Measurements from ENCODE around the gene RUSF1. TPM values are rescaled to one million over a fixed set of nuclear protein-coding genes. Genes with fewer than 3 reads are reported as not detected.
A peak's percentile ranks its signal among the peaks of the same experiment; 100 is the strongest.

The RUSF1 gene
- total and polyA plus RNA-seq, 9 of the 15 experiments (the other 6 are each of a cell fraction or from before 2014, with no cell fraction given), result 0.80 to 52.8 (median 27.6) TPM

DNA sequence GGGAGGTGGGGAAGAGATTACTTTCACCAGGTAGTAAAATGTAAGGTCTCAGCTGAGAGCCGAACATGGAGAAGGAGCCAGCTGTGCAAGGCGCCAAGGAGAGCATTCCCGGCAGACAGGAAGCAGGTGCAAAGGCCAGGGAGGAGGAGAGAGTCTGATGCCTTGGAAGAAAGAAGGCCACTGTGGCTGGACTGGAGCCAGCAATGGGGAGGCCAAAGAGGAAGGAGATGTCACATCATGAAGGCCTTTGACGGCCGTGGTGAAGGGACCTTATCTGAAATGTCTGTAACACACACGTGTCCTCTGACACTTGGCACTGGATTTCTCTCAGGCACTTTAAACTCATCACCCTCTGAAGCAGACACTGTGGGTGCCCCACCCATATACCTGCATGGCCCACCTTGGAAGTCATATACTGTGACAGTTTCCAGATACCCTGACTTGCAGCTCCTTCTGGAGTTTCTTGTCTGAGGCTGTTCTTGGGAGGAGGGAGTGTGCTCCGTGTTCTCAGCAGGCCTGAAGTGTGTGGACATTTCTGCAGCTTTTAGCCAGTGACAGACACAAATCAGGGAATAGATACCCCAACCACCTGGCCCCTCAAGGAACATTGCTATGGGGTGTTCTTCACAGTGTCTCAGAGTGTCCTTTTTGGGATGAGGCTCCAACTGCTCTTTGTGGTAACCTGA, 27.2 kb downstream of the RUSF1 start (continued):
- TF ChIP-seq, protein P1, sequence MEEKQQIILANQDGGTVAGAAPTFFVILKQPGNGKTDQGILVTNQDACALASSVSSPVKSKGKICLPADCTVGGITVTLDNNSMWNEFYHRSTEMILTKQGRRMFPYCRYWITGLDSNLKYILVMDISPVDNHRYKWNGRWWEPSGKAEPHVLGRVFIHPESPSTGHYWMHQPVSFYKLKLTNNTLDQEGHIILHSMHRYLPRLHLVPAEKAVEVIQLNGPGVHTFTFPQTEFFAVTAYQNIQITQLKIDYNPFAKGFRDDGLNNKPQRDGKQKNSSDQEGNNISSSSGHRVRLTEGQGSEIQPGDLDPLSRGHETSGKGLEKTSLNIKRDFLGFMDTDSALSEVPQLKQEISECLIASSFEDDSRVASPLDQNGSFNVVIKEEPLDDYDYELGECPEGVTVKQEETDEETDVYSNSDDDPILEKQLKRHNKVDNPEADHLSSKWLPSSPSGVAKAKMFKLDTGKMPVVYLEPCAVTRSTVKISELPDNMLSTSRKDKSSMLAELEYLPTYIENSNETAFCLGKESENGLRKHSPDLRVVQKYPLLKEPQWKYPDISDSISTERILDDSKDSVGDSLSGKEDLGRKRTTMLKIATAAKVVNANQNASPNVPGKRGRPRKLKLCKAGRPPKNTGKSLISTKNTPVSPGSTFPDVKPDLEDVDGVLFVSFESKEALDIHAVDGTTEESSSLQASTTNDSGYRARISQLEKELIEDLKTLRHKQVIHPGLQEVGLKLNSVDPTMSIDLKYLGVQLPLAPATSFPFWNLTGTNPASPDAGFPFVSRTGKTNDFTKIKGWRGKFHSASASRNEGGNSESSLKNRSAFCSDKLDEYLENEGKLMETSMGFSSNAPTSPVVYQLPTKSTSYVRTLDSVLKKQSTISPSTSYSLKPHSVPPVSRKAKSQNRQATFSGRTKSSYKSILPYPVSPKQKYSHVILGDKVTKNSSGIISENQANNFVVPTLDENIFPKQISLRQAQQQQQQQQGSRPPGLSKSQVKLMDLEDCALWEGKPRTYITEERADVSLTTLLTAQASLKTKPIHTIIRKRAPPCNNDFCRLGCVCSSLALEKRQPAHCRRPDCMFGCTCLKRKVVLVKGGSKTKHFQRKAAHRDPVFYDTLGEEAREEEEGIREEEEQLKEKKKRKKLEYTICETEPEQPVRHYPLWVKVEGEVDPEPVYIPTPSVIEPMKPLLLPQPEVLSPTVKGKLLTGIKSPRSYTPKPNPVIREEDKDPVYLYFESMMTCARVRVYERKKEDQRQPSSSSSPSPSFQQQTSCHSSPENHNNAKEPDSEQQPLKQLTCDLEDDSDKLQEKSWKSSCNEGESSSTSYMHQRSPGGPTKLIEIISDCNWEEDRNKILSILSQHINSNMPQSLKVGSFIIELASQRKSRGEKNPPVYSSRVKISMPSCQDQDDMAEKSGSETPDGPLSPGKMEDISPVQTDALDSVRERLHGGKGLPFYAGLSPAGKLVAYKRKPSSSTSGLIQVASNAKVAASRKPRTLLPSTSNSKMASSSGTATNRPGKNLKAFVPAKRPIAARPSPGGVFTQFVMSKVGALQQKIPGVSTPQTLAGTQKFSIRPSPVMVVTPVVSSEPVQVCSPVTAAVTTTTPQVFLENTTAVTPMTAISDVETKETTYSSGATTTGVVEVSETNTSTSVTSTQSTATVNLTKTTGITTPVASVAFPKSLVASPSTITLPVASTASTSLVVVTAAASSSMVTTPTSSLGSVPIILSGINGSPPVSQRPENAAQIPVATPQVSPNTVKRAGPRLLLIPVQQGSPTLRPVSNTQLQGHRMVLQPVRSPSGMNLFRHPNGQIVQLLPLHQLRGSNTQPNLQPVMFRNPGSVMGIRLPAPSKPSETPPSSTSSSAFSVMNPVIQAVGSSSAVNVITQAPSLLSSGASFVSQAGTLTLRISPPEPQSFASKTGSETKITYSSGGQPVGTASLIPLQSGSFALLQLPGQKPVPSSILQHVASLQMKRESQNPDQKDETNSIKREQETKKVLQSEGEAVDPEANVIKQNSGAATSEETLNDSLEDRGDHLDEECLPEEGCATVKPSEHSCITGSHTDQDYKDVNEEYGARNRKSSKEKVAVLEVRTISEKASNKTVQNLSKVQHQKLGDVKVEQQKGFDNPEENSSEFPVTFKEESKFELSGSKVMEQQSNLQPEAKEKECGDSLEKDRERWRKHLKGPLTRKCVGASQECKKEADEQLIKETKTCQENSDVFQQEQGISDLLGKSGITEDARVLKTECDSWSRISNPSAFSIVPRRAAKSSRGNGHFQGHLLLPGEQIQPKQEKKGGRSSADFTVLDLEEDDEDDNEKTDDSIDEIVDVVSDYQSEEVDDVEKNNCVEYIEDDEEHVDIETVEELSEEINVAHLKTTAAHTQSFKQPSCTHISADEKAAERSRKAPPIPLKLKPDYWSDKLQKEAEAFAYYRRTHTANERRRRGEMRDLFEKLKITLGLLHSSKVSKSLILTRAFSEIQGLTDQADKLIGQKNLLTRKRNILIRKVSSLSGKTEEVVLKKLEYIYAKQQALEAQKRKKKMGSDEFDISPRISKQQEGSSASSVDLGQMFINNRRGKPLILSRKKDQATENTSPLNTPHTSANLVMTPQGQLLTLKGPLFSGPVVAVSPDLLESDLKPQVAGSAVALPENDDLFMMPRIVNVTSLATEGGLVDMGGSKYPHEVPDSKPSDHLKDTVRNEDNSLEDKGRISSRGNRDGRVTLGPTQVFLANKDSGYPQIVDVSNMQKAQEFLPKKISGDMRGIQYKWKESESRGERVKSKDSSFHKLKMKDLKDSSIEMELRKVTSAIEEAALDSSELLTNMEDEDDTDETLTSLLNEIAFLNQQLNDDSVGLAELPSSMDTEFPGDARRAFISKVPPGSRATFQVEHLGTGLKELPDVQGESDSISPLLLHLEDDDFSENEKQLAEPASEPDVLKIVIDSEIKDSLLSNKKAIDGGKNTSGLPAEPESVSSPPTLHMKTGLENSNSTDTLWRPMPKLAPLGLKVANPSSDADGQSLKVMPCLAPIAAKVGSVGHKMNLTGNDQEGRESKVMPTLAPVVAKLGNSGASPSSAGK (IDR thresholded peaks at IDR 0.05), result peak; percentile 19; the same call in 1 of the 2 replicates
- TF ChIP-seq SPI1 (IDR thresholded peaks at IDR 0.05; ENCODE audit: borderline replicate concordance, low read depth, low read length), result no peak
- no peak for TF ChIP-seq NFIX (CRISPR knock-in tag; IDR thresholded peaks at IDR 0.05; ENCODE audit: low read depth)
- peak; percentile 54 for TF ChIP-seq MYC (IDR thresholded peaks at IDR 0.05; ENCODE audit: low read depth, low read length)
- TF ChIP-seq MYC (CRISPR knock-in tag; IDR thresholded peaks at IDR 0.05; ENCODE audit: borderline replicate concordance, low read depth), result no peak
- TF ChIP-seq BRD4 (IDR thresholded peaks at IDR 0.05), result no peak
- TF ChIP-seq, protein P2, sequence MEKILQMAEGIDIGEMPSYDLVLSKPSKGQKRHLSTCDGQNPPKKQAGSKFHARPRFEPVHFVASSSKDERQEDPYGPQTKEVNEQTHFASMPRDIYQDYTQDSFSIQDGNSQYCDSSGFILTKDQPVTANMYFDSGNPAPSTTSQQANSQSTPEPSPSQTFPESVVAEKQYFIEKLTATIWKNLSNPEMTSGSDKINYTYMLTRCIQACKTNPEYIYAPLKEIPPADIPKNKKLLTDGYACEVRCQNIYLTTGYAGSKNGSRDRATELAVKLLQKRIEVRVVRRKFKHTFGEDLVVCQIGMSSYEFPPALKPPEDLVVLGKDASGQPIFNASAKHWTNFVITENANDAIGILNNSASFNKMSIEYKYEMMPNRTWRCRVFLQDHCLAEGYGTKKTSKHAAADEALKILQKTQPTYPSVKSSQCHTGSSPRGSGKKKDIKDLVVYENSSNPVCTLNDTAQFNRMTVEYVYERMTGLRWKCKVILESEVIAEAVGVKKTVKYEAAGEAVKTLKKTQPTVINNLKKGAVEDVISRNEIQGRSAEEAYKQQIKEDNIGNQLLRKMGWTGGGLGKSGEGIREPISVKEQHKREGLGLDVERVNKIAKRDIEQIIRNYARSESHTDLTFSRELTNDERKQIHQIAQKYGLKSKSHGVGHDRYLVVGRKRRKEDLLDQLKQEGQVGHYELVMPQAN (IDR thresholded peaks at IDR 0.05; ENCODE audit: borderline replicate concordance), result no peak
- TF ChIP-seq EHMT2 (IDR thresholded peaks at IDR 0.05), result 0 out of 2 replicates have a peak, but pooled peaks have one; percentile 17
- TF ChIP-seq SP2 (IDR thresholded peaks at IDR 0.05; ENCODE audit: extremely low read depth, low read depth, low read length, poor library complexity, severe bottlenecking), result no peak
- no peak for TF ChIP-seq NFE2L1 (tag; IDR thresholded peaks at IDR 0.05; ENCODE audit: borderline replicate concordance, low read depth)
- TF ChIP-seq HDAC3 (IDR thresholded peaks at IDR 0.05; ENCODE audit: borderline replicate concordance, partially characterized antibody), result no peak
- no peak for TF ChIP-seq ZFP1 (CRISPR knock-in tag; IDR thresholded peaks at IDR 0.05)
- no peak for TF ChIP-seq HNRNPL (IDR thresholded peaks at IDR 0.05; ENCODE audit: low read depth, low read length)

Measured in K562 (cell line).